K562 (cell line): ENCODE measurements around the gene SMAD4. TPM values are rescaled to one million over a fixed set of nuclear protein-coding genes. Genes with fewer than 3 reads are reported as not detected.

Source experiments
- MED1 ChIP-seq: sonication (generic); formaldehyde crosslinking; IDR thresholded peaks from 2 replicates; pipeline ENCODE4 v1.8.1; 2023; ENCODE audit warnings: missing genetic modification reagents, borderline replicate concordance
- RBM25 ChIP-seq: fragments of 200-400 bp; formaldehyde crosslinking; IDR thresholded peaks from 2 replicates; pipeline ENCODE4 v1.6.1; 2018; ENCODE audit warnings: low read length, low read depth, moderate library complexity; ENCODE audit not compliant: severe bottlenecking
- RERE ChIP-seq: sonication (generic); formaldehyde crosslinking; IDR thresholded peaks from 2 replicates; pipeline ENCODE4 v1.8.0; 2023; ENCODE audit warnings: missing genetic modification reagents, mild to moderate bottlenecking, borderline replicate concordance
- SP1 ChIP-seq: sonication (generic); formaldehyde crosslinking; IDR thresholded peaks from 2 replicates; pipeline ENCODE4 v1.8.1; 2022; ENCODE audit warnings: mild to moderate bottlenecking, missing genetic modification reagents
- ZFX ChIP-seq: sonication (generic); formaldehyde crosslinking; IDR thresholded peaks from 2 replicates; pipeline ENCODE4 v1.8.0; 2022; ENCODE audit warnings: mild to moderate bottlenecking, missing genetic modification reagents, moderate library complexity
- ZNF12 ChIP-seq: sonication (generic); formaldehyde crosslinking; IDR thresholded peaks from 2 replicates; pipeline ENCODE4 v1.4.0; 2020; ENCODE audit warnings: mild to moderate bottlenecking, missing genetic modification reagents
- polyA plus RNA-seq, 8 experiments: library from polyadenylated mRNA; depleted of rRNA in 4 of 8; stranded (reverse) in 5 of 8; unstranded in 3 of 8; fragments of >200 nt; fragmentation: Nextera tagmentation in 2 of 8; fragmentation: Illumina TruSeq in 1 of 8; extraction: Ambion mirVana in 2 of 8; extraction: Trizol in 1 of 8; gene quantifications; 2 replicates each; pipeline versions ENCODE4 v1.2.1 to v1.2.3, GENCODE V29; 2011 to 2014; ENCODE audit warnings: inconsistent platforms in 1 of 8, missing spikeins in 1 of 8
- total RNA-seq, 7 experiments: library from RNA; depleted of rRNA in 6 of 7; stranded (reverse); fragments of >200 nt in 6 of 7; fragmentation: Illumina TruSeq in 2 of 7; extraction: Trizol in 2 of 7; gene quantifications; 2 replicates each; pipeline versions ENCODE4 v1.2.1 to v1.2.3, GENCODE V29; 2011 to 2021; ENCODE audit warnings: low replicate concordance in 1 of 7

The SMAD4 gene
- total and polyA plus RNA-seq, 9 of the 15 experiments (the other 6 are each of a cell fraction or from before 2014, with no cell fraction given), result 5.7 to 55.0 (median 39.4) TPM

GRCh38 chr18:51123481-51123880, 93.5 kb downstream of the SMAD4 start (continued):
- TF ChIP-seq RERE (CRISPR knock-in tag) (no peak), SP1 (CRISPR knock-in tag) (no peak), ZFX (CRISPR knock-in tag) (no peak), RBM25 (no peak), MED1 (CRISPR knock-in tag) (no peak), ZNF12 (CRISPR knock-in tag) (no peak)
